Measurements from ENCODE around the gene SIGLEC14.

The SIGLEC14 gene

GRCh38 chr19:51644636-51645271 is 1.9 kb downstream of the SIGLEC14 start:
- TF ChIP-seq CTCF (IDR thresholded peaks at IDR 0.05; ENCODE audit: borderline replicate concordance, extremely low read depth, low read length, poor library complexity, severe bottlenecking) (no peak), EZH2 (IDR thresholded peaks at IDR 0.05; ENCODE audit: borderline replicate concordance, low read depth, low read length, severe bottlenecking) (no peak)
- Histone ChIP-seq H3K9me3 (ENCODE audit: insufficient read depth, low read length, severe bottlenecking) (no peaks in the 10 kb centered on the region), H3K27ac (ENCODE audit: low read length) (no peak overlapping the region), H3K27me3 (ENCODE audit: insufficient read depth, low read length, poor library complexity) (no peaks in the 10 kb centered on the region), H4K20me1 (ENCODE audit: insufficient read depth, low read length) (no peaks in the 10 kb centered on the region), H3K36me3 (ENCODE audit: insufficient read depth, low read length) (no peaks in the 10 kb centered on the region), H3K4me1 (ENCODE audit: insufficient read depth, low read length) (no peaks in the 10 kb centered on the region), H3K4me2 (ENCODE audit: insufficient read depth, low read length) (no peak overlapping the region), H3K4me3 (ENCODE audit: low read depth in 1 of 2, low read length in 2 of 2) (no peak overlapping the region), H3K9ac (ENCODE audit: low read depth, low read length) (no peak overlapping the region), H3K79me2 (ENCODE audit: insufficient read depth, low read length) (no peaks in the 10 kb centered on the region), H2AFZ (ENCODE audit: low read depth, low read length) (no peak overlapping the region)
- no peak for DNase-seq
- no peak for ATAC-seq (ENCODE audit: insufficient read depth, low read depth)

- Histone ChIP-seq H3K9me3 (ENCODE audit: insufficient read depth, low read length, severe bottlenecking) (no peaks in the 10 kb centered on the region), H3K36me3 (ENCODE audit: insufficient read depth, low read length) (no peaks in the 10 kb centered on the region), H3K9ac (ENCODE audit: low read depth, low read length) (no peak overlapping the region), H3K27me3 (ENCODE audit: insufficient read depth, low read length, poor library complexity) (no peaks in the 10 kb centered on the region), H2AFZ (ENCODE audit: low read depth, low read length) (no peak overlapping the region), H3K79me2 (ENCODE audit: insufficient read depth, low read length) (no peaks in the 10 kb centered on the region), H3K27ac (ENCODE audit: low read length) (no peak overlapping the region), H4K20me1 (ENCODE audit: insufficient read depth, low read length) (no peaks in the 10 kb centered on the region), H3K4me1 (ENCODE audit: insufficient read depth, low read length) (no peaks in the 10 kb centered on the region), H3K4me2 (ENCODE audit: insufficient read depth, low read length) (no peak overlapping the region), H3K4me3 (ENCODE audit: low read depth in 1 of 2, low read length in 2 of 2) (no peak overlapping the region)
- ATAC-seq (ENCODE audit: insufficient read depth, low read depth), result no peak
- DNase-seq, result no peak
- TF ChIP-seq CTCF (IDR thresholded peaks at IDR 0.05; ENCODE audit: borderline replicate concordance, extremely low read depth, low read length, poor library complexity, severe bottlenecking) (no peak), EZH2 (IDR thresholded peaks at IDR 0.05; ENCODE audit: borderline replicate concordance, low read depth, low read length, severe bottlenecking) (no peak)
Measured at GRCh38 chr19:51641648-51642047, 5.0 kb downstream of the SIGLEC14 start.

- Histone ChIP-seq H3K27me3 (ENCODE audit: insufficient read depth, low read length, poor library complexity) (no peaks in the 10 kb centered on the region), H4K20me1 (ENCODE audit: insufficient read depth, low read length) (no peaks in the 10 kb centered on the region), H3K4me1 (ENCODE audit: insufficient read depth, low read length) (no peaks in the 10 kb centered on the region), H2AFZ (ENCODE audit: low read depth, low read length) (no peak overlapping the region), H3K9me3 (ENCODE audit: insufficient read depth, low read length, severe bottlenecking) (no peaks in the 10 kb centered on the region), H3K27ac (ENCODE audit: low read length) (no peak overlapping the region), H3K4me2 (ENCODE audit: insufficient read depth, low read length) (no peak overlapping the region), H3K79me2 (ENCODE audit: insufficient read depth, low read length) (no peaks in the 10 kb centered on the region), H3K9ac (ENCODE audit: low read depth, low read length) (no peak overlapping the region), H3K4me3 (ENCODE audit: low read depth in 1 of 2, low read length in 2 of 2) (no peak overlapping the region), H3K36me3 (ENCODE audit: insufficient read depth, low read length) (no peaks in the 10 kb centered on the region)
- ATAC-seq (ENCODE audit: insufficient read depth, low read depth) (no peak), DNase-seq (no peak)
- TF ChIP-seq EZH2 (IDR thresholded peaks at IDR 0.05; ENCODE audit: borderline replicate concordance, low read depth, low read length, severe bottlenecking) (no peak), CTCF (IDR thresholded peaks at IDR 0.05; ENCODE audit: borderline replicate concordance, extremely low read depth, low read length, poor library complexity, severe bottlenecking) (no peak)
Measured at GRCh38 chr19:51640386-51640785, 6.2 kb downstream of the SIGLEC14 start.

All from DND-41 (cell line).